ENCODE data around the gene APRT. TPM values are rescaled to one million over a fixed set of nuclear protein-coding genes. Genes with fewer than 3 reads are reported as not detected.
A peak's percentile ranks its signal among the peaks of the same experiment; 100 is the strongest.

APRT gene
- total RNA-seq, result 100 to 1,000 TPM; 112 to 199 TPM
- long read RNA-seq, transcript APRT-201 (5 exons, 947 nt), result major isoform, 143 of 233 reads
- long read RNA-seq, transcript APRT-202 (5 exons, 664 nt), result minor isoform, 43 of 233 reads
- long read RNA-seq, partial matches to known transcripts, result 15 of 233 reads
- long read RNA-seq, other reads (novel, unspliced or antisense), result 25 of 233 reads

GRCh38 chr16:88811769-88812512 is at the start of gene APRT:
TSS of gene APRT (minus strand) at chr16:88811928. CDS start at chr16:88811899, 29 bp downstream.
- peak; percentile 93 to 96 for DNase-seq
- ATAC-seq, result peak; percentile 83
- intact Hi-C loops (cut with DNase I, micrococcal nuclease), result no loop called here

GRCh38 chr16:88861359-88861758 is 49.6 kb upstream of the APRT start:
- no peak for ATAC-seq
- DNase-seq, result no peak
- intact Hi-C loops (cut with DNase I, micrococcal nuclease), result no loop called here

GRCh38 chr16:88859381-88860091 is 47.8 kb upstream of the APRT start:
- intact Hi-C loops (cut with DNase I, micrococcal nuclease), result no loop called here
- no peak for DNase-seq
- ATAC-seq, result no peak

GRCh38 chr16:88857728-88858339 is 46.1 kb upstream of the APRT start:
- DNase-seq (peak; percentile 79 to 87), ATAC-seq (peak; percentile 70)
- intact Hi-C loops (cut with DNase I, micrococcal nuclease), result no loop called here

- intact Hi-C loops (cut with DNase I, micrococcal nuclease), result no loop called here
- ATAC-seq, result peak; percentile 93
- peak; percentile 96 to 100 for DNase-seq
Measured at GRCh38 chr16:88856828-88857727, 45.4 kb upstream of the APRT start, which contains the start of the genes GALNS and TRAPPC2L. TSS of gene GALNS (minus strand) at chr16:88856947. CDS start at chr16:88856877, 70 bp downstream. TSS of gene TRAPPC2L (plus strand) at chr16:88857127. CDS start at chr16:88857151, 24 bp downstream.

- DNase-seq (peak in 1 of 2 donors; percentile 41), ATAC-seq (peak; percentile 41)
- intact Hi-C loops (cut with DNase I, micrococcal nuclease), result no loop called here
Measured at GRCh38 chr16:88856122-88856827, 44.5 kb upstream of the APRT start.

- ATAC-seq (no peak), DNase-seq (no peak)
- intact Hi-C loops (cut with DNase I, micrococcal nuclease), result no loop called here
Measured at GRCh38 chr16:88855736-88856121, 44.0 kb upstream of the APRT start.

GRCh38 chr16:88855176-88855575 is 43.4 kb upstream of the APRT start:
- DNase-seq, result no peak
- intact Hi-C loops (cut with DNase I, micrococcal nuclease), result no loop called here
- no peak for ATAC-seq

GRCh38 chr16:88854306-88855111 is 42.8 kb upstream of the APRT start:
- DNase-seq, result peak; percentile 36 to 42
- ATAC-seq, result no peak
- intact Hi-C loops (cut with DNase I, micrococcal nuclease), result no loop called here

GRCh38 chr16:88853325-88853941 is 41.7 kb upstream of the APRT start:
- no peak for ATAC-seq
- intact Hi-C loops (cut with DNase I, micrococcal nuclease), result no loop called here
- peak in 1 of 2 donors; percentile 20 for DNase-seq

GRCh38 chr16:88851616-88852015 is 39.9 kb upstream of the APRT start:
- DNase-seq (no peak), ATAC-seq (no peak)
- intact Hi-C loops (cut with DNase I, micrococcal nuclease), result no loop called here

GRCh38 chr16:88850531-88851199 is 38.9 kb upstream of the APRT start:
- intact Hi-C loops (cut with DNase I, micrococcal nuclease), result no loop called here
- ATAC-seq (no peak), DNase-seq (no peak)

GRCh38 chr16:88848557-88848956 is 36.8 kb upstream of the APRT start:
- intact Hi-C loops (cut with DNase I, micrococcal nuclease), result no loop called here
- DNase-seq, result no peak
- ATAC-seq, result no peak

GRCh38 chr16:88847654-88848053 is 35.9 kb upstream of the APRT start:
- intact Hi-C loops (cut with DNase I, micrococcal nuclease), result no loop called here
- DNase-seq, result no peak
- ATAC-seq, result no peak

- intact Hi-C loops (cut with DNase I, micrococcal nuclease), result no loop called here
- ATAC-seq (no peak), DNase-seq (no peak)
Measured at GRCh38 chr16:88846088-88846487, 34.4 kb upstream of the APRT start.

- DNase-seq, result no peak
- intact Hi-C loops (cut with DNase I, micrococcal nuclease), result no loop called here
- no peak for ATAC-seq
Measured at GRCh38 chr16:88844419-88845036, 32.8 kb upstream of the APRT start.

Measured in left colon (tissue), 2 donors.